ENCODE data around the gene CCDC57.
"Not testable (repeated sequence)": the region's sequence is repeated elsewhere in the genome, so short reads cannot be mapped to it uniquely, and the experiment has no call there.

The CCDC57 gene

GRCh38 chr17:82223517-82223916, 10.9 kb upstream of the CCDC57 start:
- DNase-seq (ENCODE audit: low read depth, low spot score): no peak

- DNase-seq (ENCODE audit: low read depth, low spot score): no peak
These were observed 10.2 kb upstream of the CCDC57 start for GRCh38 chr17:82222816-82223215.

GRCh38 chr17:82221341-82221902, 8.8 kb upstream of the CCDC57 start:
- no peak for DNase-seq (ENCODE audit: low read depth, low spot score)

- no peak for DNase-seq (ENCODE audit: low read depth, low spot score)
These were observed 7.4 kb upstream of the CCDC57 start for GRCh38 chr17:82219753-82220709.

- DNase-seq (ENCODE audit: low read depth, low spot score): no peak
These were observed 6.4 kb upstream of the CCDC57 start for GRCh38 chr17:82219083-82219482.

- no peak for DNase-seq (ENCODE audit: low read depth, low spot score)
These were observed 5.9 kb upstream of the CCDC57 start for GRCh38 chr17:82218349-82219075.

GRCh38 chr17:82217530-82218204, 5.0 kb upstream of the CCDC57 start:
- no peak for DNase-seq (ENCODE audit: low read depth, low spot score)

- DNase-seq (ENCODE audit: low read depth, low spot score): no peak
These were observed 4.5 kb upstream of the CCDC57 start for GRCh38 chr17:82217120-82217529.

- DNase-seq (ENCODE audit: low read depth, low spot score): no peak
These were observed 3.9 kb upstream of the CCDC57 start for GRCh38 chr17:82216301-82217119.

- DNase-seq (ENCODE audit: low read depth, low spot score): no peak
These were observed 3.3 kb upstream of the CCDC57 start for GRCh38 chr17:82215972-82216300.

GRCh38 chr17:82215095-82215971, 2.7 kb upstream of the CCDC57 start:
- no peak for DNase-seq (ENCODE audit: low read depth, low spot score)

- DNase-seq (ENCODE audit: low read depth, low spot score): no peak
These were observed 1.5 kb upstream of the CCDC57 start for GRCh38 chr17:82214012-82214628.

GRCh38 chr17:82213251-82214011, 789 bp upstream of the CCDC57 start:
- DNase-seq (ENCODE audit: low read depth, low spot score): peak; percentile 42

GRCh38 chr17:82210655-82211054, 2.0 kb downstream of the CCDC57 start:
- DNase-seq (ENCODE audit: low read depth, low spot score): not testable (repeated sequence)

GRCh38 chr17:82205720-82206508, 6.7 kb downstream of the CCDC57 start:
- DNase-seq (ENCODE audit: low read depth, low spot score): peak; percentile 39

- DNase-seq (ENCODE audit: low read depth, low spot score): no peak
These were observed 7.6 kb downstream of the CCDC57 start for GRCh38 chr17:82204831-82205719.

GRCh38 chr17:82203920-82204319, 8.7 kb downstream of the CCDC57 start:
- DNase-seq (ENCODE audit: low read depth, low spot score): no peak

All from activated naive CD8-positive, alpha-beta T cell treated with anti-CD3 and anti-CD28 coated beads, Interleukin-2, amount 50 U/mL, for 16 hours (primary cell).